Subcutaneous adipose tissue (tissue), 4 donors: ENCODE data around the gene UNC13D. TPM values are rescaled to one million over a fixed set of nuclear protein-coding genes. Genes with fewer than 3 reads are reported as not detected.

Source experiments
- total RNA-seq, 4 donors: library from RNA; depleted of rRNA; stranded (reverse); fragments of >200 nt; gene quantifications; one replicate each; pipeline ENCODE4 v1.1.0, GENCODE V29; 2016
- TF ChIP-seq, protein P1 (sequence below): fragments of 450-650 bp; IDR thresholded peaks from one replicate; pipeline ENCODE4 v1.5.1; 2016; ENCODE audit warnings: low read depth, mild to moderate bottlenecking, control low read depth, antibody characterized with exemption, moderate library complexity

The UNC13D gene
- total RNA-seq, 4 donors from 2014 or later, result 4.7 to 9.7 (median 8.5) TPM

DNA sequence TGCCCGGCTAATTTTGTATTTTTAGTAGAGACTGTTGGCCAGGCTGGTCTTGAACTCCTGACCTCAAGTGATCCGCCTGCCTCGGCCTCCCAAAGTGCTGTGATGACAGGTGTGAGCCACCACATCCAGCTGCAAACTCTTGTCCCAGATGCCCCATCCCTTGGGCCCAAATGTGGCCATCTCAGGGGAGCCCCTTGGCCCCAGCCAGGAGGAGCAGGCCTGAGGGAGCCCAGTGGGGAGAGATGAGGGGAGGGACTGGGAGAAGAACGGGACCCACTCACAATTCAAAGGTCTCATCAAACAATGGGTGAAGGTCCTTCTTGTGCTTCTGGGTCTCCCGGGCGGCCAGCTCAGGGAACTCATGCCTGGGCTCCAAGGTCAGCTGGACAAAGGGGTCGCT is 14.5 kb downstream of the UNC13D start:
- TF ChIP-seq, protein P1, sequence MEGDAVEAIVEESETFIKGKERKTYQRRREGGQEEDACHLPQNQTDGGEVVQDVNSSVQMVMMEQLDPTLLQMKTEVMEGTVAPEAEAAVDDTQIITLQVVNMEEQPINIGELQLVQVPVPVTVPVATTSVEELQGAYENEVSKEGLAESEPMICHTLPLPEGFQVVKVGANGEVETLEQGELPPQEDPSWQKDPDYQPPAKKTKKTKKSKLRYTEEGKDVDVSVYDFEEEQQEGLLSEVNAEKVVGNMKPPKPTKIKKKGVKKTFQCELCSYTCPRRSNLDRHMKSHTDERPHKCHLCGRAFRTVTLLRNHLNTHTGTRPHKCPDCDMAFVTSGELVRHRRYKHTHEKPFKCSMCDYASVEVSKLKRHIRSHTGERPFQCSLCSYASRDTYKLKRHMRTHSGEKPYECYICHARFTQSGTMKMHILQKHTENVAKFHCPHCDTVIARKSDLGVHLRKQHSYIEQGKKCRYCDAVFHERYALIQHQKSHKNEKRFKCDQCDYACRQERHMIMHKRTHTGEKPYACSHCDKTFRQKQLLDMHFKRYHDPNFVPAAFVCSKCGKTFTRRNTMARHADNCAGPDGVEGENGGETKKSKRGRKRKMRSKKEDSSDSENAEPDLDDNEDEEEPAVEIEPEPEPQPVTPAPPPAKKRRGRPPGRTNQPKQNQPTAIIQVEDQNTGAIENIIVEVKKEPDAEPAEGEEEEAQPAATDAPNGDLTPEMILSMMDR, result no peak

DNA sequence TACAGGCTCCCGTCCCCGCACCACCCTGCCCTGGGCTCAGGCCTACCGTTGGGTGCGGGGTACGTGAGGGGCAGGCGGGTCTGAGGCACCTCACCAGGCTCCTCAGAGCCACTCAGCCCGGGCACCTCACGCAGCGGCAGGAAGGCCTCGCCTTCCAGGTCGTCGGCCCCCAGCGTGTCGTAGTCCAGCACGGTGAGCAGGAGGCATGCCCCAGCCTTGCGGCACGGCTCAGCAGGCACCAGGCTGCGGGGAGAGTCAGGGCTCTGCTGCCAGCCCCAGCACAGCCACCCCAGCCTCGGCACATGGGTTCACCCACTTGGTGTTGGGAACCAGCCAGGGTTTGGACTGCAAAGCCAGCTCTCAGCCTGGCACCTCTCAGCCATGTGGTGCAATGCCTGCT is 15.5 kb downstream of the UNC13D start:
- TF ChIP-seq, protein P1, result no peak

DNA sequence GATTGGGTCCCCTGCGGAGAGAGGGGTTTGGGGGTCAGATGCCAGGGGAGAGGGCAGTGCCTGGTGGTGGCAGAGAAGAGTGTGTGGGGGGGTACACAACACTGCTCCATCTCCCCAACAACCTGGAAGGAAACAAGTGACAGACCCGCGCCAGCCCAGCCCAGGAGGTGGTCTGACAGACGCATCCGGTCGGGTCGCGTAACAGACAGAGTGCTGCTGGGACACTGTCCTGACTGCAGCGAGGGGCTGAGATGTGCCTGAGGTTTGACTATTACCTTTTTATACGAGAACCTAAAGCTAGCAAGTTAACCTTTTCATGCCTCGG is 16.2 kb downstream of the UNC13D start:
- TF ChIP-seq, protein P1, result no peak

DNA sequence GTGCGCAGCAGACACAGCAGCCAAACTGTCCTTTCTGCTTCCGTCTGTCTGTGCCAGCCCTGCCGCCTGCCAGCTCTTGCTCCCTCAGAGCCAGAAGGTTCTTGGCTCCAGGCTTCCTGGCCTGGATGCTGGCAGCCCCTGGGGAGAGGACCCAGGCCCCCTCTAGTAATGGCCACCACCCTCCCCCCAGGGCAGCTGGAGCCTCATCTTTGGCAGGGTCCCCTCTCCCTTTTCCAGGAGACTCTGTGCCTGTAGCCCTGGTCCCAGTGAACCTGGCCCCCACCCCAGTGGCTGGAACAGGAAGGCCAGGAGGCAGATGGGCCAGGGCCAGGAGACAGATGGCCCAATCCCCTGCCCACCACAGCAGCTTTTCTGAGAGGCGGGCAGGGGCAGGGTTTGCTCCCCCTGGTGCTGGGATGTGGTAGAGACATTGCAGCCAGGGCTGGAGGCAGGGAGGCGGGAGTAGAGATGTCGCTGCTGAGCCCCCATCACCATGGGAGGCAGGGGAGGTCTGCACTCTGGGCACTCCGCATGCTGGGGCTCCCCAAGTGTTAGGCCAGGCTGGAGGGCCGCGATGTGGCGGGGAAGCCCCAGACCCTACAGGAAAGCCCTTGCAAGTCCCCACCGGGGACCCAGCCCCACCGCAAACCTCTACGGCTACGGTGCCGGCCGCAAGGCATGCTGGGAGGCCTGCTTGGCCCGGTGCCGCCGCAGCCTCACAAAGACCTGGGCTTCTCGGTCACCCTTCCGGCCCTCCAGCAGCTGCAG is 16.7 kb downstream of the UNC13D start:
- TF ChIP-seq, protein P1, result no peak

DNA sequence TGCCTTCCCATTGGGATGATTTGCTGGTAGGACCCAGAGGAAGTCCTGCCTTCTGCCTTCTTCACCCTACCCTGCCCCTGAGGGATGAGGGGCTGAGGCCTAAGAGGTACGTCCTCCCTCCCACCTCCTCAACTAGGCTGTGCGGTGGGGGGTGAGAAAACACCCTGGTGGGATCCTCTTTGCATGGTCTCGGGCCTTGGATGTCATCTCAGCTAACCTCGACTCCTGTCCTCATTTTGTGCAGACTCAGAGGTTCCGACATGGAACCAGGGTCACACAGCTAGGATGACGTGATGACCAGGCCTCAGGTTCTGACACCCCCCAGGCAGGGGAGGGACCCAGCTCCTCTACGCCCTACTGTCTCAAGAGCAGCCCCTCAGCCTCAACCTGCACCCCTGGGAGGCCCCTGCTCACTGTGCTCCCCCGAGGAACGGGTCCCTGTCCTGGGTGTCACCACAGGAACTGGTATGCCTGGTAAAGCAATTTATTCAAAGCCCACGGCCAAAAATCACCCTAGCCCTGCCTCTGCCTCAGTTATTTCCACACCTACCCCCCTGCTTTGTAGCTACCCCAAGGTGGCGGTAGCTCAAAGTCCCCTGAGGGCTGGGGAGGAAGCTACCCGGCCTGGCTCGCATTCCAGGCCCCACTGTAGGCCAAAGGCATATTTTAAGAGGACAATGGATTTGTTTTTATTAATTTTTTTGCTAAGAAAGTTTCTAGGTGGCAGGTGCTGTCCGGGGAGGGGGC is 17.5 kb downstream of the UNC13D start:
- TF ChIP-seq, protein P1, result no peak

DNA sequence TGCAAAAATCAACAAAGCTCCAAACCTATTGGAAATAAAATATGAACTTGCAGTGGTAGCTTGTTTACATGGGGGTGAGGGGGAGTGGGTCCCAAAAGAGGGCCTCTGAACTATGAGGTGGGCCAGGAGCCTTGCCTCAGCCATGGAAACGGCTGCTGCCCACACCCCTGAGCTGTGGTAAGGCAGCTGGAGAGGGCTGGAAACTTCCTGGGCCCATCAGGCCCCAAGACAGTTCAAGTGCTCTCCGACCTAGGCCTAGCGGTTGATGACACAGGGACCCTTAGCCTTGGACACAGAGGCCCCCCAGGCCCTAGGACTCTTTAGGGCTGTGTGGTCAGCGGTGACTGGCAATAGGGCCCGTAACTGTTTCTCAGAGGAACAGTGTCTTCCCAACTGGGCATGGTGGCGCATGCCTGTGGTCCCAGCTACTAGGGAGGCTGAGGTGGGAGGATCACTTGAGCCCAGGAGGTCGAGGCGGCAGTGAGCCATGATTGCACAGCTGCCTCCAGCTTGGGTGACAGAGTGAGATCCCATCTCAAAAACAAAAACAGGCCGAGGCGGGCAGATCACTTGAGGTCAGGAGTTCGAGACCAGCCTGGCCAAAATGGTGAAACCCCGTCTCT is 18.3 kb downstream of the UNC13D start:
- TF ChIP-seq, protein P1, result no peak

DNA sequence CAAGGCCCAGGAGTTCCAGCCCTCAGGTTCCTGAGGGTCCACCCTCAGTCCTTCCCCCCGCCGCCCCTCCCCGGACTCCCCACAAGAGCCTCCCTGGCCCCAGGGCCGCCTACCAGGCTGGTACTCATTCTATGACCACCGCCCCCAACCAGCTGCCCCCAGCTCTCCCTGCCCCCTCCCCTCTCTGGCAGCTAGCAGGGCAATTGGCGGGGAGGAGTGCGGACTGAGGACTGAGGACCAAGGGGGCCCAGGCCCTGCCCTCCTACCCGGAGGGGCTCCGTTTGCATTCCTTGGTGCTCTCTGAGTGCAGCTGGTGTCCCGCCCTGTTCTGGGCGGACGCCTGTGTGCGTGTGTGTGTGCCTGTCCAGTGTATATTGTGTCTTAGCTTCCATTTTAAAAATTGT is 19.1 kb downstream of the UNC13D start:
- TF ChIP-seq, protein P1, result no peak
